MCF 10A (cell line): ENCODE data around the gene LDLRAP1. TPM values are rescaled to one million over a fixed set of nuclear protein-coding genes. Genes with fewer than 3 reads are reported as not detected.

Experiments
- BruUV-seq: library from RNA; stranded (reverse); fragments of 400-500 nt; replicated peaks from 2 replicates; lab custom pipeline; 2021; lab: Mats Ljungman, UMichigan
- CTCF ChIA-PET: fragments of 300-600 bp; sonication (Branson Sonifier 250); formaldehyde crosslinking; extraction: SDS; loops from one replicate; lab custom pipeline; 2021; ENCODE audit warnings: antibody characterized with exemption, inconsistent platforms; lab: Yijun Ruan, JAX
- POLR2A ChIA-PET: fragments of 300-600, 350-650 bp; sonication (Branson Sonifier 250); formaldehyde crosslinking; extraction: SDS; loops from one replicate; lab custom pipeline; 2020; ENCODE audit warnings: antibody characterized with exemption, inconsistent platforms; lab: Yijun Ruan, JAX
- DNase-seq: peaks from one replicate; pipeline ENCODE4 v3.0.0-alpha.2; 2018; ENCODE audit not compliant: unreplicated experiment
- H3K27ac Mint-ChIP-seq: one replicate; pipeline ENCODE4 v1.8.0; 2022; ENCODE audit warnings: mild to moderate bottlenecking, low read depth, mixed read lengths; ENCODE audit not compliant: unreplicated experiment
- H3K27me3 Mint-ChIP-seq: one replicate; pipeline ENCODE4 v1.8.0; 2022; ENCODE audit warnings: mixed read lengths; ENCODE audit not compliant: insufficient read depth, unreplicated experiment
- H3K36me3 Mint-ChIP-seq: one replicate; pipeline ENCODE4 v1.8.0; 2022; ENCODE audit warnings: mild to moderate bottlenecking, moderate library complexity, mixed read lengths; ENCODE audit not compliant: insufficient read depth, unreplicated experiment
- H3K4me1 Mint-ChIP-seq: one replicate; pipeline ENCODE4 v1.8.0; 2022; ENCODE audit warnings: mixed read lengths; ENCODE audit not compliant: insufficient read depth, unreplicated experiment
- H3K4me3 Mint-ChIP-seq: one replicate; pipeline ENCODE4 v1.8.0; 2022; ENCODE audit warnings: mild to moderate bottlenecking, moderate library complexity, mixed read lengths; ENCODE audit not compliant: unreplicated experiment
- H3K9me3 Mint-ChIP-seq: one replicate; pipeline ENCODE4 v1.8.0; 2022; ENCODE audit warnings: mixed read lengths; ENCODE audit not compliant: unreplicated experiment
- CTCF ChIP-seq: fragments of 200-600 bp; IDR thresholded peaks from one replicate; pipeline ENCODE4 v1.8.0; 2022; ENCODE audit warnings: antibody characterized with exemption, mild to moderate bottlenecking; ENCODE audit not compliant: unreplicated experiment
- intact Hi-C: fragments of 100-400 bp; cut with micrococcal nuclease; formaldehyde crosslinking; loops from 2 replicates; pipeline ENCODE4 v1.14.1; 2022
- total RNA-seq: library from RNA; stranded (reverse); gene quantifications from 2 replicates; pipeline ENCODE4 v1.2.3, GENCODE V29; 2022

LDLRAP1 gene
- total RNA-seq, 1 experiment from 2014 or later = 10.3 TPM

GRCh38 chr1:25573961-25574360, 30.6 kb downstream of the LDLRAP1 start:
- no peak for DNase-seq

DNA sequence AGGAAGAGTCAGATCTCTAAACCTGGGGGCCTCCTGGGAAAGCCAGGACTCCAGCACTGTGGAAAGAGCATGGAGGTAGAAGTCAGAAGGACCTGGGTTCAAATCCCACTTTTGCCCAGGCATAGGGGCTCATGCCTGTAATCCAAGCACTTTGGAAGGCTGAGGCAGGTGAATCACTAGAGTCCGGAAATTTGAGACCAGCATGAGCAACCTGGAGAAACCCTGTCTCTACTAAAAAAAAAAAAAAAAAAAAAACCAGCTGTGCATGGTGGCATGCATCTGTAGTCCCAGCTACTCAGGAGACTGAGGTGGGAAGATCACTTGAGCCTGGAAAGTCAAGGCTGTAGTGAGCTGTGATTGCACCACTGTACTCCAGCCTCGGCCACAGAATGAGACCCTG, 31.8 kb downstream of the LDLRAP1 start:
- no peak overlapping the region for H3K4me3 Mint-ChIP-seq
- intact Hi-C loops = no loop called here
- no peaks in the 10 kb centered on the region for H3K27me3 Mint-ChIP-seq
- H3K9me3 Mint-ChIP-seq = no peaks in the 10 kb centered on the region
- no peak overlapping the region for H3K27ac Mint-ChIP-seq
- no peak for TF ChIP-seq CTCF
- ChIA-PET CTCF (interaction anchor here (0.7 kb wide), 1 partner anchor 125 kb away, joined by 3 read pairs; no protein-coding TSS in a partner anchor), POLR2A (no interaction called here)
- DNase-seq = no peak
- BruUV-seq = no TSS peak
- peaks cover 8% of the 10 kb centered on the region for H3K36me3 Mint-ChIP-seq
- peaks cover 21% of the 10 kb centered on the region for H3K4me1 Mint-ChIP-seq

More at GRCh38 chr1:25573961-25574360, 30.6 kb downstream of the LDLRAP1 start:
- intact Hi-C loops = no loop called here
- H3K27ac Mint-ChIP-seq = no peak overlapping the region
- CTCF ChIA-PET = interaction anchor here (0.7 to 2.3 kb wide), 6 partner anchors 7 to 245 kb away, joined by 3 to 14 read pairs (median 5); no protein-coding TSS in a partner anchor
- no TSS peak for BruUV-seq
- no peaks in the 10 kb centered on the region for H3K27me3 Mint-ChIP-seq
- H3K4me3 Mint-ChIP-seq = no peak overlapping the region
- H3K36me3 Mint-ChIP-seq = peaks cover 13% of the 10 kb centered on the region
- no peak for TF ChIP-seq CTCF
- no peaks in the 10 kb centered on the region for H3K9me3 Mint-ChIP-seq
- POLR2A ChIA-PET = interaction anchor here (0.6 to 2.4 kb wide), 6 partner anchors 9 to 144 kb away, joined by 3 to 9 read pairs (median 4); partner anchors contain the start of gene LDLRAP1
- peaks cover 28% of the 10 kb centered on the region for H3K4me1 Mint-ChIP-seq

DNA sequence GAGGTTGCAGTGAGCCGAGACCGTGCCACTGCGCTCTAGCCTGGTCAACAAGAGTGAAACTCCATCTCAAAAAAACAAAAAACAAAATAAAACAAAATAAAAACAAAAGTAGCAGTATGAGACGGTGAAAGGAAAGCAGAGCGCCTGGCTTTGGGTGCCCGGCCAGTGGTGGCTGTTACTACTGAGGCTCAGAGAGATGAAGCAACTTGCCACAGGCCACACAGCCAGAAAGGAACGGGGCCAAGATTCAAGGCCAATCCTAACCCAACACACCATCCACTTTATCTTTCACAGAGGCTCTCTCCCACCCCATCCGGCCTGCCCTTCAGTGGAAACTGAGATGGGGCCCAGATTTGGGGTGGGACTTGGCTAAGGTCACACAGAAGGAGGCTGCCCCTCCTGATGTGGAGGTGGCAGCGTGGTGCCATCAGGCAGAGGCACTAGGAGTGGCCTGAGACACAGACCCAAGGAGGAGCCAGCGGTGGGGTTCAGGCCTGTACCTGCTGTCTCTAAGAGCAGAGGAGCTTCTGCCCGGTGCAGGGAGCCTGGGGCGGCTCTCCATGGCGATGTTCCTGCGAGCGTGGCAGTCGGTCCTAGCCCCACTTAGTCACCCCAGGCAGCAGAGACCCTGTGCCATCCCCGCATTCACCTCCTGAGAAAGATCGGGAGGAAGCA, 33.2 kb downstream of the LDLRAP1 start:
- no peak for DNase-seq
- H3K4me1 Mint-ChIP-seq = peaks cover 21% of the 10 kb centered on the region
- H3K27ac Mint-ChIP-seq = no peak overlapping the region
- TF ChIP-seq CTCF = no peak
- no peaks in the 10 kb centered on the region for H3K9me3 Mint-ChIP-seq
- H3K36me3 Mint-ChIP-seq = peaks cover 6% of the 10 kb centered on the region
- BruUV-seq = no TSS peak
- CTCF ChIA-PET = interaction anchor here (0.7 kb wide), 2 partner anchors 76 to 121 kb away, joined by 3 to 4 read pairs; no protein-coding TSS in a partner anchor
- no peak overlapping the region for H3K4me3 Mint-ChIP-seq
- POLR2A ChIA-PET = no interaction called here
- no peaks in the 10 kb centered on the region for H3K27me3 Mint-ChIP-seq
- intact Hi-C loops = no loop called here

- intact Hi-C loops = no loop called here
- no peaks in the 10 kb centered on the region for H3K27me3 Mint-ChIP-seq
- CTCF ChIA-PET = no interaction called here
- no peak for TF ChIP-seq CTCF
- POLR2A ChIA-PET = no interaction called here
- no peak for DNase-seq
- H3K9me3 Mint-ChIP-seq = no peaks in the 10 kb centered on the region
- no TSS peak for BruUV-seq
- H3K27ac Mint-ChIP-seq = no peak overlapping the region
- H3K36me3 Mint-ChIP-seq = peaks cover 6% of the 10 kb centered on the region
- H3K4me1 Mint-ChIP-seq = peaks cover 21% of the 10 kb centered on the region
- no peak overlapping the region for H3K4me3 Mint-ChIP-seq
These were observed 33.9 kb downstream of the LDLRAP1 start for GRCh38 chr1:25577134-25577920.
